GM12891 (cell line): Measurements from ENCODE around the gene PLCL1.

Source experiments
- PAX5 ChIP-seq: IDR thresholded peaks from 2 replicates; pipeline ENCODE4 v1.6.1; 2011; ENCODE audit warnings: low read length, moderate library complexity, mild to moderate bottlenecking; ENCODE audit not compliant: insufficient read depth, severe bottlenecking
- POLR2A ChIP-seq: IDR thresholded peaks from 2 replicates; pipeline ENCODE4 v1.6.1; 2011; ENCODE audit warnings: low read depth, low read length, control low read depth
- POLR2AphosphoS5 ChIP-seq: IDR thresholded peaks from 2 replicates; pipeline ENCODE4 v1.6.1; 2011; ENCODE audit warnings: low read depth, low read length, control low read depth
- TAF1 ChIP-seq: IDR thresholded peaks from 2 replicates; pipeline ENCODE4 v1.6.1; 2011; ENCODE audit warnings: low read depth, low read length, control low read depth

GRCh38 chr2:197853549-197853948 lies 49.2 kb downstream of the PLCL1 start:
- TF ChIP-seq POLR2A (no peak), TAF1 (no peak), POLR2AphosphoS5 (no peak), PAX5 (no peak)
